ENCODE measurements around the gene TEK.
A peak's percentile ranks its signal among the peaks of the same experiment; 100 is the strongest.
"Not testable (repeated sequence)": the region's sequence is repeated elsewhere in the genome, so short reads cannot be mapped to it uniquely, and the experiment has no call there.

TEK gene

GRCh38 chr9:27227192-27227591 lies 118.2 kb downstream of the TEK start:
- no peak for DNase-seq (ENCODE audit: low read depth in 2 of 2)

- DNase-seq (ENCODE audit: low read depth in 2 of 2), result not testable (repeated sequence)
Observed at GRCh38 chr9:27239648-27240047, 130.6 kb downstream of the TEK start.

GRCh38 chr9:27247756-27248155 lies 138.7 kb downstream of the TEK start:
- DNase-seq (ENCODE audit: low read depth in 2 of 2), result peak in 1 of 2 experiments; percentile 0

DNA sequence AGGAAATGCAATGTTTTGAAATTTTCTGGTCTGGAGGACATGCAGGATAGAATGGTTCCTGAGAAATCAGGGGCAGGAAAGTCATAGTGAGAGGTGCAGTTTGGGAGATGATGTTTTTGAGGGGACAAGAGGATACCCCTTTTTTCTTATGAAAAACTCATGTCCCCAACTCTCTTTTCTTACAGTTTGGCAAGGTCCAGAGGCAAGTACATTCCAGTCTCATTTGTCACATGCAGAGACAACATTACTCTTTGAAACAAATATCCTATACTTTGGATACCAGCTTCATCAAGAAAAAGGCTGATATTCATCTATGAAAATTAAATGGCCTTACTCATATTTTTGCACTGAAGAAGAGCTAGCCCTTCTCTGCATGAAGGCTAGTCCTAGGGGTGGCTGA lies 139.7 kb downstream of the TEK start:
- DNase-seq (ENCODE audit: low read depth in 2 of 2), result no peak

DNA sequence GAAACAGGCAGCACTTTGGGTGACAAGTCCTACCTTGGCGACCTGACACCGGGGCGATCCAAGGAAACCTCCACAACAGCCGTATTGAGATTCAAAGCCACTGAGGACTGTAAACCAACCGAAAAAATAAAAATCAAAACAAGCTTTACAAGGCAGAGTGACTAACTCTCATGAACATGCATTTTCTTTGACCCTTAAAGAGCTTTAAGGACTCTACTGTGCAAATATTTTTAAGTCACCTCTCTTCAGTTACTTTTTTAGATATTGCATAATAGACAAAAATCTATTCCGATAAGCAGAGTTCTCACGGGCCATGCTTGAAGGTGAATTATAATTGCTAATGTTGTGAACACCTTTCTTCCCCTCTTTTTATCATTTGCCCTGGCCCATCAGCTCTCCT lies 149.6 kb downstream of the TEK start:
- no peak for DNase-seq (ENCODE audit: low read depth in 2 of 2)

DNA sequence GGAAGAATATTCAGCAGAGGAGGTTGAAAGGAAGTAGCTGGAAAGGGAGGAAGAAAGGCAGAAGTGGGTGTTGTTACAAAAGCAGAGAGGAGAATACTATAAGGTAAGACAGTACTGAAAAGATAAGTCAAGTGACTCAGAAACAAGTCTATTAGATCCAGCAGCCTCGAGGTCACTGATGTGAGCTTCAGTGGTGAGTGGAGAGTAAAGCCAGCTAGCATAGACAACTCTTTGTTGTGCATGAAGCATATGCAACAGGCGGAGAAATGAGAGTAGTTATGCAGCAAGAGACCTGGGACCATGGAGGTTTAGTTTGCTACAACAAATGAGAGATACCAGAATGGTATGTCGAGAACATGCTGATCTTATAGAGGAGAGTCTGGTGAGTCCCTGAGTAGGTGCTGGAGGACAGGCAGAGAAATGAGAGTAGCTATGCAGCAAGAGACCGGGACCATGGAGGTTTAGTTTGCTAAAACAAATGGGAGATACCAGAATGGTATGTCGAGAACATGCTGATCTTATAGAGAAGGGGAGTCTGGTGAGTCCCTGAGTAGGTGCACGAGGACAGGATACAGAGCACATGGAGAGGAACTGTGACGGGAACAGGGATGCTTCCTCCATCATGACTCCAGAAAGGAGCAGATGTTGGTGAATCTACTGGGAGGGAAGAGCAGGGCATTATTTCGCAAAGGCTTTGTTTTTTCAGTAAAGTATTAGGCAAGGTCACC lies 151.9 kb downstream of the TEK start:
- no peak for DNase-seq (ENCODE audit: low read depth in 2 of 2)

- DNase-seq (ENCODE audit: low read depth in 2 of 2), result no peak
Observed at GRCh38 chr9:27261517-27262211, 152.6 kb downstream of the TEK start.

DNA sequence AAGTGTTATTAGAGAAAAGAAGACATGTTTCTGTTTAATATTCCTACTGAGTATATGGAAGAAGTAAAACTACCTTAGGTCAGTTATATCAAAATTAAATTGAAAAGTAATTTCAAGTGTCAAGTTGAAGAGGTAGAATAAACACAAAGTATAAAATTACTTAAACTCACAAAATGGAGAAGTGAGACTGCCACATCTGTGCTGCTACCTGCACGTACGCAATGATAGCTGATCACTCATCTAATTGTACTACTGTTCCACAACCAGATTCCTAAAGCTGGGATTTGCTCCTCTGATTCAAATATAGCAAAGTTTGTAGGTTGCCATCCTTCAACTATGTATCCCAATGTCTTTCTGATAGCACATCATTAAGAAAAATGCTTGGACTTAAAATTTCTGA lies 163.1 kb downstream of the TEK start:
- DNase-seq (ENCODE audit: low read depth in 2 of 2), result no peak

DNA sequence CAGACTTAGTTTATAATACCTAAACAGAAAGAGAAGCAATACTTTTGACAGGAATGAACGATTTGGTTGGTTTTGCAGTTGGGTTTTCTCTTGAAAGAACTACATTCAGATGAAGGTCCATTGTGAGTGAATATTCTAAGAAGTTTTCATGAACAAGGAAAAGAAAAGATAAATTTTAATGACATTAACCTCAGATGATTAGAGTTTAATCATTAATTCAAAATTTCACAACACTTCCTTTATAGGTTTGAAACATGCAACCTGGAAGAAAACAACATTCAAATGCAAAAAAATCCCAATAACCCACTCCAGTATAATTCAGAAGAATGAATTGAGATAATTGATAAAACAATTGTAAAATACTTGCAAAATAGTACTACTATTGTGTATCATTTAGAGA lies 164.2 kb downstream of the TEK start:
- DNase-seq (ENCODE audit: low read depth in 2 of 2), result no peak

DNA sequence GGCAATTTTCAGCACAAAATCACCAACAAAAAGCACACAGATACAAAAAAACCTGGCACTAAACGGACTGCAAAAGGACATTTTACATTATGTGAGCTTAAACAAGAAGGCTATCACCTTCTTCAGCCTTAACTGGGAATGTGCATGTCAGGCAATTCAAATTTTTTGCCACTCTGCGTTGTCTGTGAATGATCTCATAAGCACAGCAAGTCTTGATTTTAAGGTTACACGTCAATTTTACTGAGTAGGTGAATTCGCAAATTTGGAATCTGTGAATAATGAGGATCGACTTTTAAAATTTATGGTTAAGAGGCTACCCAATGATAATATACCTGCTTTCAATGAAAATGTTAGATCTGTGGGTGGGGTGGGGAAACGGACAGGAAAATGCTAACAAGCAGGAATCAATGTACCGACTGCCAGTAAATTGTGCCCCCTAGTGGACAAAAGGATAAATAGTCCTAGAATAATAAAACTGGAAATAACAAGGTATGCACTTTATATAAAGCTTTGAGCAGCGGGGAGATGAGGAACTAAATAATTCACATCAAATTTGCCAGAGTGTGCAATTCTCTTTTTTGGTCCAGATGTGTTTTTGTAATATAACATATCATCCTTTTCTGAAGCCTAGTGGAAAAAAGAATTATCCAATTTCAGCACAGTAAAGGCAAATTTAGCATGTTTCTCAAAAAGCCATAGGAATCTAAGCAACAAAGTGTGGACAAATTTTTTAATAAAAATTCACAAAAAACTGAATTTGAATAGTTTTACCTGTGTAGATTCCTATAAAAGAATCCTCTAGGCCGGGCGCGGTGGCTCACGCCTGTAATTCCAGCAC lies 167.4 kb downstream of the TEK start:
- DNase-seq (ENCODE audit: low read depth in 2 of 2), result no peak

- DNase-seq (ENCODE audit: low read depth in 2 of 2), result no peak
Observed at GRCh38 chr9:27278374-27278773, 169.3 kb downstream of the TEK start.

GRCh38 chr9:27279611-27280010 lies 170.6 kb downstream of the TEK start:
- DNase-seq (ENCODE audit: low read depth in 2 of 2), result no peak
